ENCODE results near the gene TPRN.

The TPRN gene

DNA sequence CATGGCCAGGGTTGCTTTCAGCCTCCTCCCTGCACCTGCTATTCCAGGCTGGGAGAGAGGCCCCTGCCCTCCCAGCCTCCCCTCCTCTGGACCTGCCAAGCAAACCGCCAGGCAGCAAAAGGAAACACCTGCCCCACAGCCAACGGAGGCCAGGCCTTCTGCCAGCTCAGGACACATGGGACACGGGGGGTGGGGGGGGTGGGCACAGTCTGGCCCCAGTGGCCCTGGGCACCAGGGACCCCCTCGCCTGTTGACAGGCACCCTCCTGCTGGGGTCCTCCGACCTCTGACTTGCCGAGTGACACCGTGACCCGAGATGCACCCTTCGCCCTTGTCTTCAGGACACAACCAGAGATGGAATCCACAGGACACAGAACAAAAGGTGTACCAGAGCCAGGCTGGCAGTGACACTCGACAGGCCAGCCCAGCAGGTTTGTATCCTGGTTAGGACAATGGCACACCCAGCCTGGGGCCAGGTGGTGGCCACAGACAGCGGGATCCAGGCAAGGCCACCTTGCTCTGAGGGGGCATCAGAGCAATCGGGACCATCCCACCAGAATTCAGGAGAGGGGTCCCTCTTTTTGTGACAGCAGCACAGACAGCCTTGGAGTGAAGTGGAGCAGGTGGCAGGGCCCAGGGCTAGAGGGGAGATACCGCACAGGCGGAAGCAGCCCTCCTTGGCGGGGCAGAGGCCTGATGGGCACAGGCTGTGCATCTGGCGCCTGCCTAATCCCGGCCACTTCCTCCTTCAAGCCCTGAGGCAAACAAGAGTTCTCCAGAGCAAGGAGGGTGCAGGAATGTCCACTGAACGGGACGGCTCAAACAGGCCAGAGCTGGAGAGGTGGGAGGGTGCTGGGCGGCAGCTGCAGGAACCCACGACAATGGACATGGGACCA is 27.4 kb downstream of the TPRN start:
- DNase-seq (ENCODE audit: low spot score): no peak

- no peak for DNase-seq (ENCODE audit: low spot score)
These were observed 29.2 kb downstream of the TPRN start for GRCh38 chr9:137171149-137171900.

GRCh38 chr9:137170486-137171148 is 29.9 kb downstream of the TPRN start:
- no peak for DNase-seq (ENCODE audit: low spot score)

DNA sequence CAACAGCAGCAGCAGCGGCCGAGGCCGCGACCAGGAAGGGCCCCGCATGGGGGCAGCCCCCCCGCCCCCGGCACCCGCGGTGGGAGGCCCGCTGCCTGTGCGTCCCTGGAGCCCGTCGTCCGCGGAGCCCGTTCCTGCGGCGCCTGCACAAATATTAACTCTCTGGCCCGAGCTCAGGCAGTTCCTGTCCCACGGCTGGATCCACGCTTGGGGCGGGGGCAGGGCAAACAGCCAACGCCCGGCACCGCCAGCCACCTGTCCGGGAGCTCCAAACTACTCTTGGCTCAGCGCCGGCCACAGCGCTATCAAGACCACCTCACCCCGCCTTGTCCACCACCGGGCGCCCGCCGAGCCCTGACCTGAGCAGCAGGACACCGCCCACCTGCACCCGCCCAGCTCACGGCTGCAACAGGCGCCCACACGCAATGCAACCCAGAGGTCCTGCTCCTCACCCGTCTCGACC is 30.6 kb downstream of the TPRN start, which contains the start of gene LRRC26:
TSS of gene LRRC26 (minus strand) at position 156 of the 463 bp plus-strand sequence. CDS start at position 48, 108 bp downstream.
- DNase-seq (ENCODE audit: low spot score): no peak

DNA sequence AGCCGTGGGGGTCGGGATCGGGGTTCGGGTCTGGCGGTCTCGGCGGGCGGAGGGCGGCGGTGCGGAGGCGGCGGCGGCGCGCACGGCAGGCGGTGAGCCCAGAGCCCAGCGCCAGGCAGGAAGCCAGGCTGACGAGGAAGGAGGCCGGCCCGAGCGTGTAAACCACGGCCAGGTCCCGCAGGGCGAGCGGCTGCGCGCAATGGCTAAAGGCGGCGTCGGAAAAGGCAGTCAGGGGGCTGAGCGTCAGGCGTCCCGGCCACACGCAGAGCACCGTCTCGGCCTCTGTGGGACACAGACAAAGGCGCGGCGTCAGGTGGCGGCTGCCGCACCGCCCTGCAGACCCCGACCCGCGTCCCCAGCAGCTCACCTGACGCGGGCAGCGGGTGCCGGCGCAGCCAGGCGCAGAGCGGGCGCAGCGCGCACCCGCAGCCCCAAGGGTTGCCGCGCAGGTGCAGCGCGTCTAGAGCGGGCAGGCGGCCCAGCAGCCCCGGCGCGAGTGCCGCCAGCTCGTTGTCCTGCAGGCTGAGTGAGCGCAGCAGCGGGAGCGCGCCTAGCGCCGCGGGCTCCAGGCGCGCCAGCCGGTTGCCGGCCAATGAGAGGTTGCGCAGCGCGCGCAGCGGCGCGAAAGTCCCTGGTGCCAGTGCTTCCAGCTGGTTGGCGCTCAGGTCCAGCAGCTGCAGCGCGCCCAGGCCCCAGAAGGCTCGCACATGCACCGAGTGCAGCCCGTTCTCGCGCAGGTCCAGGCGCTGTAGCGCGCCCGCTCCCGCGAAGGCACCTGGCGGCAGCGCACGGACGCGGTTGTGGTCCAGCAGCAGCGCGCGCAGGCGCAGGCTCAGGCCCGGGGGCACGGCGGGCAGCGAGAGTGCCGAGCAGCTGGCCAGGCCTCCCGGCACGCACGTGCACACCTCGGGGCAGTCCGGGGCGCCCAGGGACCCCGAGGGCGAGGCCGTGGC is 31.4 kb downstream of the TPRN start:
- DNase-seq (ENCODE audit: low spot score): no peak

DNA sequence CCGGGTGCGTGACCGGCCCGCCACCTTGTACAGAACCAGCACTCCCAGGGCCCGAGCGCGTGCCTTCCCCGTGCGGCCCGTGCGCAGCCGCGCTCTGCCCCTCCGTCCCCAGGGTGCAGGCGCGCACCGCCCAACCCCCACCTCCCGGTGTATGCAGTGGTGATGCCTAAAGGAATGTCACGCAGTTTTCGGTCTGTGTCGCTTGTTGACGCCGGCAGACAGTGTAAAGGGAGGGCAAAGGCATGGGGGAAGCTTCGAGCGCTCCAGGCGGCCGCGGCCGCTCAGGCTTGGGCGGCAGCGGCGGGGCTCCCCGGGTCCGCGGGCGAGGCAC is 32.0 kb downstream of the TPRN start:
- no peak for DNase-seq (ENCODE audit: low spot score)

DNA sequence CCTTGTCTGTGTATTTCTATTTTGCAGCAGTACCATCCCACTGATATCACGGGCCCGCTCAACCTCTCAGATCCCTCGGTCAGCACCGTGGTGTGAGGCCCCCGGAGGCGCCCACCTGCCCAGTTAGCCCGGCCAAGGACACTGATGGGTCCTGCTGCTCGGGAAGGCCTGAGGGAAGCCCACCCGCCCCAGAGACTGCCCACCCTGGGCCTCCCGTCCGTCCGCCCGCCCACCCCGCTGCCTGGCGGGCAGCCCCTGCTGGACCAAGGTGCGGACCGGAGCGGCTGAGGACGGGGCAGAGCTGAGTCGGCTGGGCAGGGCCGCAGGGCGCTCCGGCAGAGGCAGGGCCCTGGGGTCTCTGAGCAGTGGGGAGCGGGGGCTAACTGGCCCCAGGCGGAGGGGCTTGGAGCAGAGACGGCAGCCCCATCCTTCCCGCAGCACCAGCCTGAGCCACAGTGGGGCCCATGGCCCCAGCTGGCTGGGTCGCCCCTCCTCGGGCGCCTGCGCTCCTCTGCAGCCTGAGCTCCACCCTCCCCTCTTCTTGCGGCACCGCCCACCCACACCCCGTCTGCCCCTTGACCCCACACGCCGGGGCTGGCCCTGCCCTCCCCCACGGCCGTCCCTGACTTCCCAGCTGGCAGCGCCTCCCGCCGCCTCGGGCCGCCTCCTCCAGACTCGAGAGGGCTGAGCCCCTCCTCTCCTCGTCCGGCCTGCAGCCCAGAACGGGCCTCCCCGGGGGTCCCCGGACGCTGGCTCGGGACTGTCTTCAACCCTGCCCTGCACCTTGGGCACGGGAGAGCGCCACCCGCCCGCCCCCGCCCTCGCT is 32.6 kb downstream of the TPRN start:
- no peak for DNase-seq (ENCODE audit: low spot score)

- DNase-seq (ENCODE audit: low spot score): no peak
These were observed 33.2 kb downstream of the TPRN start for GRCh38 chr9:137167277-137167746.

DNA sequence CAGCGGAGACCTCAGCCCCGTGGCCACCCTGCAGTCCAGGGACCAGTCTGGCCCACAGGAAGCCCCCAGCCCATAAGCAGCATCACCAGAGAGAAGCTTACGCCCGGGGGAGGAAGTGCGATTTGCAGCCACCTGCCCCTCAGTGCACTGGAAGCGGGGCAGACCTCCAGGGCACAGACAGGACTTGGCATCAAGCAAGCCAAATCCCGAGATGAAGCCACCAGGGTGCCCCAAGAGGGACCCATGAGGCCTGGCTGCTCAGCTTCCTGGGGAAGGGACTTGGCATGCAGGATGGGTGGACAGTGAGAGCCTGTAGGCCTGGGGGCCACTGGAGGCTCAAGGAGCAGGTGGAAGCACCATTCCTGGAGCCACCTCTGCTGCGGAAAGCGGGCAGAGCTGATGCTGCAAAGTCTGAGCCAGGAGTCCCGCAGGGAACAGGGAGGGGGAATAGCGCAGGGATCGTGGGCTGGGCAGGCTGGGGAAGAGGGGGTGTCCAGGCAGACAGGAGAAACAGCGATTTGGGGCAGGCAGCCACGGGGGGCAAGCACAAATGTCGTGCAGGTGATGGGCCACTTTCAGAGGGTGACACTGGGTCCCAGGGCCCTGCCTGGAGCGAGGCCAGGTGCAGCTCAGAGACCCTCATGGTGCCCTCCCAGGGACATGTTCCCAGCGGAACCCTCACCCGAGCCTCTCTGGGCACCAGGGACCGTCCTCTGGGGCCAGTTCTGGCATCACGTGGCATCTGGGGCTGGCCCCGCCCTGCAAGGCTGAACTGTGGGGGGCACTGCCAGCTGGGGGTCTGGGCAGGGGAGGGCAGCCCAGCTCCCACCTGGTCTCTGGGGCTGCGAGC is 33.9 kb downstream of the TPRN start:
- no peak for DNase-seq (ENCODE audit: low spot score)

DNA sequence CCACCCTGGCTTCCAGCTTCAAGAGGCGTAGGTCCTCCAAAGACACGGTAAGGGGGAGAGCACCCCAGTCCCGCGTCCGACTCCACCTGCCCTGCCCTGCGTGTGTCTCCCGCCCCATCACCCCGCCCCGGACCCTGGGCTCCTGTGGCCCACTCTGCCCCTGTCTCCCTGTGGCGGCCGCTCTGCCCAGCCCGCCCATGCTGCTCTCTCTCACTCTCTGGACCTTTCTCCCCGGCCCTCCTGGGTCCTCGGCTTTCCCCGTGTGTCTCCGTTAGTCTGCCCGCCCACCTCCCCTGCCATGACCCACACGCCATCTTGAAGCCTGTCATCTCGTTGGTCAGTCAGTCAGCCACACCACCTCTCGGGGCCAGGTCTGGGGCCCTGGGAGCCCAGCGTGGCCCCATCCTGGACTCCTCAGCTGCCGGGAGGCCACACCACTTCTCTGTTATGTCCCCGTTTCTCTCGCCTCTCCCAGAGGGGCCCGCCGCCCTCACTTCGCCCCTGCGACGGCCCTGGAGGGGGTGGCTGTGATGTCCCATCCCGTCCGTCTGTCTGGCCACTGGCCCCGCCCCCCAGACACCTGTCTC is 35.2 kb downstream of the TPRN start:
- no peak for DNase-seq (ENCODE audit: low spot score)

DNA sequence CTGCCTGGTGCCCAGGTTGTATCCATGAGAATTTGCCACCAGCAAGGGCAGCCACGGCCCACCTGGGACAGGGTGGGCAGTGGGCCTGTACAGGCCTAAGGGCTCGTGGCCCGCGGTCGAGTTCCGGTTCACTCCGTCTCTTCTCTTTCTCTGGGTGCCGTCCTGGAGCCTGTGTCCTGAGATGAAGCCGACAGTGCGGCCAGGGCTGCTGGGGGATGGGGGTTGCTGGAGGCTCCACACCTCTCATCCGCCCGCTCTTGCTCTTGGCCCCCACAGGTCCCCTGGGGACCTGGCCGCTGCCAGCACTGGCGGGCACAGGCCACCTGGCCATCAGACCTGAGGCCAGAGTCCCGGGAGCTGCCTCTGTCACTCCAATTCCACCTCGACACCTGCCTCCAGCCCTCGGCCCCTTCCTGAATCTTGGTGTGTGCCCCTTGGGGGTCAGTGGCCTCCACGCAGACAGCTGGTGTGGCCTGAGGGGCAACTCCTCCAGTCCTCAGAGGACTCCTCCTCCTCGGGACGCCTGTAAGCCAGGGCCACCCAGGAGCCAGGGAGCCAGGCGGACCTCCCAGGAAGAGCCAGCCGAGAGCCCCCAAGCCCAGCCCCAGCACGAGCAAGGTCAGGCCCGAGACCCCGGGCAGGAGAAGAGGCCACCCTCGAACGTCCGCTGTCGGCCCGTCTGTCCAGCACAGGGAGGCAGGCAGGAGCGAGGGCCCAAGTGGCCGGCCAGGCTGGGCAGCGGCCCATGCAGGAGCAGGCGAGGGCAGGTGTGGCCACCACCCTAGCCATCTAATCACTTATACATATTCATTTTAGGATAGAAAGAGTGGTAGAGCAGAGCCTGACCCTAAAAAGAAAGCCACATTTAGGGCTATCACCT is 35.9 kb downstream of the TPRN start:
- no peak for DNase-seq (ENCODE audit: low spot score)

GRCh38 chr9:137163805-137164204 is 36.7 kb downstream of the TPRN start:
- DNase-seq (ENCODE audit: low spot score): no peak

- no peak for DNase-seq (ENCODE audit: low spot score)
These were observed 37.2 kb downstream of the TPRN start for GRCh38 chr9:137163365-137163715.

- DNase-seq (ENCODE audit: low spot score): no peak
These were observed 37.8 kb downstream of the TPRN start for GRCh38 chr9:137162505-137163364.

DNA sequence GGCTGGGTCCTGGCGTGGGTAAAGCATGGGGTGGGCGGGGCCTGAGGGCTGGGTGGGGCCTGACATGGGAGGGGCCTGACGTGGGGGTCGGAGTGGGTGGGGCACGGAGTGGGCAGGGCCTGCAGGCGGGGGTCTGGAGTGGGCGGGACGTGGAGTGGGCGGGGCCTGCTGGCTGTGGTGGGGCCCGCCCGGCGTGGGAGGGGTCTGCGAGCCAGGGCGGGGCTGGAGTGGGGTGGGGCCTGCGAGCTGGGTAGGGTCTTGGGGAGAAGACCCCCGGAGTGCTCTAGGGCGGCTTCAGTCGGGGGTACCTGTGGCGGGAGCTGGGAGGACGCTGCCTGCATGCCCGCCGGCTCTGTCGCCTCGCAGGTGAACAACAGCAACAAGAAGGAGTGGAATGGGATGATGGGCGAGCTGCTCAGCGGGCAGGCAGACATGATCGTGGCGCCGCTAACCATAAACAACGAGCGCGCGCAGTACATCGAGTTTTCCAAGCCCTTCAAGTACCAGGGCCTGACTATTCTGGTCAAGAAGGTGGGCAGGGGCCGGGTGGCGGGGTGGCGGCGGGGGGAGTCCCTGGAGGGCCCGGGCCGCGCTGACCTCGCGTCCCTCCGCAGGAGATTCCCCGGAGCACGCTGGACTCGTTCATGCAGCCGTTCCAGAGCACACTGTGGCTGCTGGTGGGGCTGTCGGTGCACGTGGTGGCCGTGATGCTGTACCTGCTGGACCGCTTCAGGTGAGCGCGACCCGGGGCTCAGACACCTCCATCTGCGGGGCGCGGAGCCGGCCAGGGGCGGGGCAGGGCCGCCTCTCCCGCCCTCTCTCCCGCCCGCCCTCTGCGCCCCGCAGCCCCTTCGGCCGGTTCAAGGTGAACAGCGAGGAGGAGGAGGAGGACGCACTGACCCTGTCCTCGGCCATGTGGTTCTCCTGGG is 38.7 kb downstream of the TPRN start:
- DNase-seq (ENCODE audit: low spot score): no peak

All from left forelimb (tissue), 1 donor.